ENCODE results near the gene POFUT1. TPM values are rescaled to one million over a fixed set of nuclear protein-coding genes. Genes with fewer than 3 reads are reported as not detected.

POFUT1 gene
- total RNA-seq, 1 experiment from 2014 or later, result 29.4 TPM

DNA sequence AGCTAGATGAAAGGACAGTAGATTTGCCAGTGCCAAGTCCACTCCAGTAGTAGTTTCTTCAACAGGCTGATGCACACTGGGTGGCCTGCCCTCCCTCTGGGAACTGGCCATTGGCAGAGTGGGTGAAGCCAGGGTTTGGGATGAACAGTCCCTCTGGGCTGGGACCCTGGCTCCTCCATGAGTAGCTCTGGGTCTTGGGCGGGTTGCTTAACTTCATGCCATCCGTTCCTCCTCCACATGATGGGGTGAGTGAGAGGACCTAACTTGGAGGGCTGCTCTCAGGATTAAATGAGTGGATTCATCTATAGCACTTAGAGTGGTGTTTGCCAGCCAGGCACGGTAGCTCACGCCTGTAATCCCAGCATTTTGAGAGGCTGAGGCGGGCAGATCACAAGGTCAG is 47.3 kb upstream of the POFUT1 start:
- H3K27ac Mint-ChIP-seq, result no peak overlapping the region
- no peaks in the 10 kb centered on the region for H3K9me3 Mint-ChIP-seq
- CTCF ChIA-PET, result no interaction called here
- POLR2A ChIA-PET, result no interaction called here
- peaks cover 54% of the 10 kb centered on the region for H3K36me3 Mint-ChIP-seq
- H3K4me1 Mint-ChIP-seq, result no peaks in the 10 kb centered on the region
- DNase-seq (ENCODE audit: low spot score), result no peak
- ATAC-seq, result no peak
- no peak overlapping the region for H3K4me3 Mint-ChIP-seq
- H3K27me3 Mint-ChIP-seq (ENCODE audit: low read depth), result no peaks in the 10 kb centered on the region
- no peak for TF ChIP-seq ESRRA (CRISPR knock-in tag; IDR thresholded peaks at IDR 0.05; ENCODE audit: borderline replicate concordance)
- no peak for TF ChIP-seq FOXJ3 (CRISPR knock-in tag; IDR thresholded peaks at IDR 0.05; ENCODE audit: borderline replicate concordance)
- TF ChIP-seq, protein P1, sequence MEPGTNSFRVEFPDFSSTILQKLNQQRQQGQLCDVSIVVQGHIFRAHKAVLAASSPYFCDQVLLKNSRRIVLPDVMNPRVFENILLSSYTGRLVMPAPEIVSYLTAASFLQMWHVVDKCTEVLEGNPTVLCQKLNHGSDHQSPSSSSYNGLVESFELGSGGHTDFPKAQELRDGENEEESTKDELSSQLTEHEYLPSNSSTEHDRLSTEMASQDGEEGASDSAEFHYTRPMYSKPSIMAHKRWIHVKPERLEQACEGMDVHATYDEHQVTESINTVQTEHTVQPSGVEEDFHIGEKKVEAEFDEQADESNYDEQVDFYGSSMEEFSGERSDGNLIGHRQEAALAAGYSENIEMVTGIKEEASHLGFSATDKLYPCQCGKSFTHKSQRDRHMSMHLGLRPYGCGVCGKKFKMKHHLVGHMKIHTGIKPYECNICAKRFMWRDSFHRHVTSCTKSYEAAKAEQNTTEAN (CRISPR knock-in tag; IDR thresholded peaks at IDR 0.05), result no peak
- TF ChIP-seq, protein P2, sequence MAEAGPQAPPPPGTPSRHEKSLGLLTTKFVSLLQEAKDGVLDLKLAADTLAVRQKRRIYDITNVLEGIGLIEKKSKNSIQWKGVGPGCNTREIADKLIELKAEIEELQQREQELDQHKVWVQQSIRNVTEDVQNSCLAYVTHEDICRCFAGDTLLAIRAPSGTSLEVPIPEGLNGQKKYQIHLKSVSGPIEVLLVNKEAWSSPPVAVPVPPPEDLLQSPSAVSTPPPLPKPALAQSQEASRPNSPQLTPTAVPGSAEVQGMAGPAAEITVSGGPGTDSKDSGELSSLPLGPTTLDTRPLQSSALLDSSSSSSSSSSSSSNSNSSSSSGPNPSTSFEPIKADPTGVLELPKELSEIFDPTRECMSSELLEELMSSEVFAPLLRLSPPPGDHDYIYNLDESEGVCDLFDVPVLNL (CRISPR knock-in tag; IDR thresholded peaks at IDR 0.05; ENCODE audit: borderline replicate concordance, low read depth), result no peak
- TF ChIP-seq TP53 (CRISPR knock-in tag; IDR thresholded peaks at IDR 0.05), result no peak
- TF ChIP-seq, protein P3, sequence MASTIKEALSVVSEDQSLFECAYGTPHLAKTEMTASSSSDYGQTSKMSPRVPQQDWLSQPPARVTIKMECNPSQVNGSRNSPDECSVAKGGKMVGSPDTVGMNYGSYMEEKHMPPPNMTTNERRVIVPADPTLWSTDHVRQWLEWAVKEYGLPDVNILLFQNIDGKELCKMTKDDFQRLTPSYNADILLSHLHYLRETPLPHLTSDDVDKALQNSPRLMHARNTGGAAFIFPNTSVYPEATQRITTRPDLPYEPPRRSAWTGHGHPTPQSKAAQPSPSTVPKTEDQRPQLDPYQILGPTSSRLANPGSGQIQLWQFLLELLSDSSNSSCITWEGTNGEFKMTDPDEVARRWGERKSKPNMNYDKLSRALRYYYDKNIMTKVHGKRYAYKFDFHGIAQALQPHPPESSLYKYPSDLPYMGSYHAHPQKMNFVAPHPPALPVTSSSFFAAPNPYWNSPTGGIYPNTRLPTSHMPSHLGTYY (CRISPR knock-in tag; IDR thresholded peaks at IDR 0.05), result no peak
- TF ChIP-seq TEAD4 (CRISPR knock-in tag; IDR thresholded peaks at IDR 0.05), result no peak
- no peak for TF ChIP-seq ZNF423 (CRISPR knock-in tag; IDR thresholded peaks at IDR 0.05)
- TF ChIP-seq AFF4 (CRISPR knock-in tag; IDR thresholded peaks at IDR 0.05; ENCODE audit: borderline replicate concordance), result no peak
- no peak for TF ChIP-seq NFYB (CRISPR knock-in tag; conservative IDR thresholded peaks at IDR 0.05; ENCODE audit: low read depth)
- TF ChIP-seq ZBTB21 (CRISPR knock-in tag; IDR thresholded peaks at IDR 0.05; ENCODE audit: borderline replicate concordance), result no peak
- TF ChIP-seq STAT6 (CRISPR knock-in tag; conservative IDR thresholded peaks at IDR 0.05; ENCODE audit: low read depth), result no peak
- TF ChIP-seq, protein P4, sequence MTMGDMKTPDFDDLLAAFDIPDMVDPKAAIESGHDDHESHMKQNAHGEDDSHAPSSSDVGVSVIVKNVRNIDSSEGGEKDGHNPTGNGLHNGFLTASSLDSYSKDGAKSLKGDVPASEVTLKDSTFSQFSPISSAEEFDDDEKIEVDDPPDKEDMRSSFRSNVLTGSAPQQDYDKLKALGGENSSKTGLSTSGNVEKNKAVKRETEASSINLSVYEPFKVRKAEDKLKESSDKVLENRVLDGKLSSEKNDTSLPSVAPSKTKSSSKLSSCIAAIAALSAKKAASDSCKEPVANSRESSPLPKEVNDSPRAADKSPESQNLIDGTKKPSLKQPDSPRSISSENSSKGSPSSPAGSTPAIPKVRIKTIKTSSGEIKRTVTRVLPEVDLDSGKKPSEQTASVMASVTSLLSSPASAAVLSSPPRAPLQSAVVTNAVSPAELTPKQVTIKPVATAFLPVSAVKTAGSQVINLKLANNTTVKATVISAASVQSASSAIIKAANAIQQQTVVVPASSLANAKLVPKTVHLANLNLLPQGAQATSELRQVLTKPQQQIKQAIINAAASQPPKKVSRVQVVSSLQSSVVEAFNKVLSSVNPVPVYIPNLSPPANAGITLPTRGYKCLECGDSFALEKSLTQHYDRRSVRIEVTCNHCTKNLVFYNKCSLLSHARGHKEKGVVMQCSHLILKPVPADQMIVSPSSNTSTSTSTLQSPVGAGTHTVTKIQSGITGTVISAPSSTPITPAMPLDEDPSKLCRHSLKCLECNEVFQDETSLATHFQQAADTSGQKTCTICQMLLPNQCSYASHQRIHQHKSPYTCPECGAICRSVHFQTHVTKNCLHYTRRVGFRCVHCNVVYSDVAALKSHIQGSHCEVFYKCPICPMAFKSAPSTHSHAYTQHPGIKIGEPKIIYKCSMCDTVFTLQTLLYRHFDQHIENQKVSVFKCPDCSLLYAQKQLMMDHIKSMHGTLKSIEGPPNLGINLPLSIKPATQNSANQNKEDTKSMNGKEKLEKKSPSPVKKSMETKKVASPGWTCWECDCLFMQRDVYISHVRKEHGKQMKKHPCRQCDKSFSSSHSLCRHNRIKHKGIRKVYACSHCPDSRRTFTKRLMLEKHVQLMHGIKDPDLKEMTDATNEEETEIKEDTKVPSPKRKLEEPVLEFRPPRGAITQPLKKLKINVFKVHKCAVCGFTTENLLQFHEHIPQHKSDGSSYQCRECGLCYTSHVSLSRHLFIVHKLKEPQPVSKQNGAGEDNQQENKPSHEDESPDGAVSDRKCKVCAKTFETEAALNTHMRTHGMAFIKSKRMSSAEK (CRISPR knock-in tag; IDR thresholded peaks at IDR 0.05; ENCODE audit: borderline replicate concordance), result no peak
- TF ChIP-seq GABPB1 (CRISPR knock-in tag; IDR thresholded peaks at IDR 0.05), result no peak
- no peak for TF ChIP-seq SMAD4 (CRISPR knock-in tag; IDR thresholded peaks at IDR 0.05)
- no peak for TF ChIP-seq ZNF396 (CRISPR knock-in tag; IDR thresholded peaks at IDR 0.05; ENCODE audit: borderline replicate concordance)
- no peak for TF ChIP-seq ELF4 (CRISPR knock-in tag; IDR thresholded peaks at IDR 0.05; ENCODE audit: low read depth)
- TF ChIP-seq, protein P5, sequence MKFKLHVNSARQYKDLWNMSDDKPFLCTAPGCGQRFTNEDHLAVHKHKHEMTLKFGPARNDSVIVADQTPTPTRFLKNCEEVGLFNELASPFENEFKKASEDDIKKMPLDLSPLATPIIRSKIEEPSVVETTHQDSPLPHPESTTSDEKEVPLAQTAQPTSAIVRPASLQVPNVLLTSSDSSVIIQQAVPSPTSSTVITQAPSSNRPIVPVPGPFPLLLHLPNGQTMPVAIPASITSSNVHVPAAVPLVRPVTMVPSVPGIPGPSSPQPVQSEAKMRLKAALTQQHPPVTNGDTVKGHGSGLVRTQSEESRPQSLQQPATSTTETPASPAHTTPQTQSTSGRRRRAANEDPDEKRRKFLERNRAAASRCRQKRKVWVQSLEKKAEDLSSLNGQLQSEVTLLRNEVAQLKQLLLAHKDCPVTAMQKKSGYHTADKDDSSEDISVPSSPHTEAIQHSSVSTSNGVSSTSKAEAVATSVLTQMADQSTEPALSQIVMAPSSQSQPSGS (CRISPR knock-in tag; IDR thresholded peaks at IDR 0.05; ENCODE audit: borderline replicate concordance, low read depth), result no peak
- no peak for TF ChIP-seq NR2C2 (CRISPR knock-in tag; IDR thresholded peaks at IDR 0.05)
- TF ChIP-seq CTCF (IDR thresholded peaks at IDR 0.05), result no peak
